HEK293T (cell line): ENCODE data around the gene MRPL43.

Source experiments
- ARNT ChIP-seq: fragments of 450-650 bp; IDR thresholded peaks from 2 replicates; pipeline ENCODE4 v1.6.1; 2017; ENCODE audit warnings: mild to moderate bottlenecking
- BHLHE40 ChIP-seq: fragments of 450-650 bp; IDR thresholded peaks from 2 replicates; pipeline ENCODE4 v1.6.1; 2016; ENCODE audit warnings: mild to moderate bottlenecking, moderate library complexity, borderline replicate concordance
- CTBP1 ChIP-seq: fragments of 450-650 bp; IDR thresholded peaks from 2 replicates; pipeline ENCODE4 v1.6.1; 2016; ENCODE audit warnings: borderline replicate concordance
- ELF4 ChIP-seq: fragments of 450-650 bp; IDR thresholded peaks from 2 replicates; pipeline ENCODE4 v1.6.1; 2017; ENCODE audit warnings: antibody characterized with exemption
- FOXA1 ChIP-seq: fragments of 450-650 bp; IDR thresholded peaks from 2 replicates; pipeline ENCODE4 v1.6.1; 2016; ENCODE audit warnings: mild to moderate bottlenecking
- FOXK2 ChIP-seq: fragments of 450-650 bp; IDR thresholded peaks from 2 replicates; pipeline ENCODE4 v1.6.1; 2016; ENCODE audit warnings: mild to moderate bottlenecking
- FOXM1 ChIP-seq: fragments of 450-650 bp; IDR thresholded peaks from 2 replicates; pipeline ENCODE4 v1.6.1; 2017; ENCODE audit warnings: mild to moderate bottlenecking, borderline replicate concordance
- HDGF ChIP-seq: fragments of 450-650 bp; IDR thresholded peaks from 2 replicates; pipeline ENCODE4 v1.6.1; 2017; ENCODE audit warnings: antibody characterized with exemption, borderline replicate concordance
- NFRKB ChIP-seq: fragments of 450-650 bp; IDR thresholded peaks from 2 replicates; pipeline ENCODE4 v1.6.1; 2016; ENCODE audit warnings: mild to moderate bottlenecking, moderate library complexity
- SP1 ChIP-seq: fragments of 450-650 bp; IDR thresholded peaks from 2 replicates; pipeline ENCODE4 v1.6.1; 2017
- SUZ12 ChIP-seq: fragments of 450-650 bp; IDR thresholded peaks from 2 replicates; pipeline ENCODE4 v1.6.1; 2016; ENCODE audit warnings: mild to moderate bottlenecking
- TARDBP ChIP-seq: fragments of 450-650 bp; IDR thresholded peaks from 2 replicates; pipeline ENCODE4 v1.6.1; 2016
- ZNF384 ChIP-seq: fragments of 450-650 bp; IDR thresholded peaks from 2 replicates; pipeline ENCODE4 v1.6.1; 2016
- TF ChIP-seq, protein P1 (sequence below): fragments of 450-650 bp; IDR thresholded peaks from 2 replicates; pipeline ENCODE4 v1.6.1; 2016

DNA sequence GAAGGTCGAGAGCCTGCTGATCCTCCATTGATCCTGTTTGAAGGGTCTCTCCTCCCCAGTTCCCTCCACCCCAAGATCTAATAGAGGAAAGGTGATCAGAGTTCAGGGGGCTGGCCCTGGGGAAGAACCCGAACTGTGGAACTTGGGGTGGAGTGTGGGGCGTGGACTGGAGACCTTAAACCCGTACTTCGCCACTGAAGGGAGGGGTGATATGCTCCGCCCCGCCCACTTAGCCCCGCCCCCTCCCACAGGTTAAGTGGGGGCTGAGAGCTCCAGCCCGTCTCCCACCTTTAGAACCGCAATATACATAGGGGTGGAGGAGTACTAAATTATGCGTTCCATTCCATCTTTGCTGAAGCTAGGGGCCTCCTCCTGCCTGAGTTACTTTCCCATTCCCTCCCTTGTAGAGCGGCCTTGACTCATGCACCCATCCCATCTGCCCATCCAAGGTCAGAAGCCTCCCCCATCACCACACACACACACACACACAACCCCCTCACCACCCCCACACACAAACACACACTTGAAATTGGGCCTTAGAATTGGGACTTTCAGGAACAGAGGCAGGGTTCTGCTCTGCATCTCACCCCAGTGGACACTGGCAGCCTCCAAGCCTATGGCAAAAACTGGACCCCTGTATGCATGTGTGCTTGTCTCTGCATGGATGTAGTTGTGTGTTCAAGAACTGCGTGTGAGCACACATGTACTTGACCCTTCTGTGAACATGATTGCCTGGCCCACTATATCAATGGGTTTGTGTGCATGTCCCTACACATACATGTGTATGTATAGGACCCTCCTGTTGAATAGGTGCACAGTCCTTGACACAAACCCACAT is 17.0 kb downstream of the MRPL43 start:
- no peak for TF ChIP-seq FOXM1
- TF ChIP-seq FOXK2: no peak
- no peak for TF ChIP-seq NFRKB
- no peak for TF ChIP-seq HDGF
- no peak for TF ChIP-seq TARDBP
- TF ChIP-seq BHLHE40: no peak
- no peak for TF ChIP-seq CTBP1
- no peak for TF ChIP-seq SUZ12
- no peak for TF ChIP-seq ELF4
- TF ChIP-seq, protein P1, sequence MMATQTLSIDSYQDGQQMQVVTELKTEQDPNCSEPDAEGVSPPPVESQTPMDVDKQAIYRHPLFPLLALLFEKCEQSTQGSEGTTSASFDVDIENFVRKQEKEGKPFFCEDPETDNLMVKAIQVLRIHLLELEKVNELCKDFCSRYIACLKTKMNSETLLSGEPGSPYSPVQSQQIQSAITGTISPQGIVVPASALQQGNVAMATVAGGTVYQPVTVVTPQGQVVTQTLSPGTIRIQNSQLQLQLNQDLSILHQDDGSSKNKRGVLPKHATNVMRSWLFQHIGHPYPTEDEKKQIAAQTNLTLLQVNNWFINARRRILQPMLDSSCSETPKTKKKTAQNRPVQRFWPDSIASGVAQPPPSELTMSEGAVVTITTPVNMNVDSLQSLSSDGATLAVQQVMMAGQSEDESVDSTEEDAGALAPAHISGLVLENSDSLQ: no peak
- no peak for TF ChIP-seq FOXA1
- TF ChIP-seq SP1: no peak
- no peak for TF ChIP-seq ARNT
- TF ChIP-seq ZNF384: no peak
